Bronchial epithelial cell (primary cell): ENCODE measurements around the gene THADA. TPM values are rescaled to one million over a fixed set of nuclear protein-coding genes. Genes with fewer than 3 reads are reported as not detected.
A peak's percentile ranks its signal among the peaks of the same experiment; 100 is the strongest.

ENCODE experiments used
- DNase-seq: peaks from one replicate; pipeline ENCODE4 v3.0.0-alpha.2; 2010; ENCODE audit warnings: low read depth
- FAIRE-seq: peaks from 2 replicates; lab custom pipeline; 2011; peaks lifted over from hg19 to GRCh38; lab: Jason Lieb, UNC
- H3K27me3 ChIP-seq: 2 replicates; pipeline ENCODE4 v1.5.1; 2011; ENCODE audit warnings: low read length; ENCODE audit not compliant: control insufficient read depth, insufficient read depth
- H3K36me3 ChIP-seq: 2 replicates; pipeline ENCODE4 v1.5.1; 2011; ENCODE audit warnings: low read length; ENCODE audit not compliant: control insufficient read depth, insufficient read depth
- H3K4me3 ChIP-seq: 2 replicates; pipeline ENCODE4 v1.5.1; 2011; ENCODE audit warnings: mild to moderate bottlenecking, low read depth, low read length, control low read depth
- CTCF ChIP-seq: IDR thresholded peaks from 2 replicates; pipeline ENCODE4 v1.5.1; 2011; ENCODE audit warnings: mild to moderate bottlenecking, moderate library complexity, low read length, control low read depth, inconsistent platforms; ENCODE audit not compliant: insufficient read depth, severe bottlenecking
- total RNA-seq: library from RNA; depleted of rRNA; stranded (reverse); fragments of >200 nt; gene quantifications from 2 replicates; pipeline ENCODE4 v1.2.1, GENCODE V29; 2014

Gene THADA
- total RNA-seq, 1 donor from 2014 or later, result 25.8 TPM

- DNase-seq (no peak), FAIRE-seq (no peak)
- Histone ChIP-seq H3K36me3 (peaks cover 1% of the 10 kb centered on the region), H3K4me3 (no peak overlapping the region), H3K27me3 (no peaks in the 10 kb centered on the region)
- TF ChIP-seq CTCF, result no peak
Measured at GRCh38 chr2:43259512-43259911, 336.3 kb downstream of the THADA start.

GRCh38 chr2:43258547-43259156 lies 337.2 kb downstream of the THADA start:
- Histone ChIP-seq H3K27me3 (no peaks in the 10 kb centered on the region), H3K4me3 (no peak overlapping the region), H3K36me3 (peaks cover 1% of the 10 kb centered on the region)
- FAIRE-seq (no peak), DNase-seq (no peak)
- no peak for TF ChIP-seq CTCF

GRCh38 chr2:43255296-43255910 lies 340.4 kb downstream of the THADA start:
- FAIRE-seq (no peak), DNase-seq (no peak)
- H3K36me3 ChIP-seq, result peaks cover 1% of the 10 kb centered on the region
- TF ChIP-seq CTCF, result no peak
- no peak overlapping the region for H3K4me3 ChIP-seq
- no peaks in the 10 kb centered on the region for H3K27me3 ChIP-seq

- DNase-seq (no peak), FAIRE-seq (peak; percentile 76)
- H3K36me3 ChIP-seq, result peaks cover 1% of the 10 kb centered on the region
- TF ChIP-seq CTCF, result no peak
- no peaks in the 10 kb centered on the region for H3K27me3 ChIP-seq
- no peak overlapping the region for H3K4me3 ChIP-seq
Measured at GRCh38 chr2:43254331-43254730, 341.5 kb downstream of the THADA start.

GRCh38 chr2:43251171-43251731 lies 344.6 kb downstream of the THADA start:
- DNase-seq (peak; percentile 70), FAIRE-seq (no peak)
- no peaks in the 10 kb centered on the region for H3K27me3 ChIP-seq
- H3K4me3 ChIP-seq, result no peak overlapping the region
- no peak for TF ChIP-seq CTCF
- H3K36me3 ChIP-seq, result no peaks in the 10 kb centered on the region
